ENCODE results near the gene PEMT.

The PEMT gene

GRCh38 chr17:17605083-17605728, 13.7 kb upstream of the PEMT start:
- no peak for DNase-seq (ENCODE audit: low read depth)

DNA sequence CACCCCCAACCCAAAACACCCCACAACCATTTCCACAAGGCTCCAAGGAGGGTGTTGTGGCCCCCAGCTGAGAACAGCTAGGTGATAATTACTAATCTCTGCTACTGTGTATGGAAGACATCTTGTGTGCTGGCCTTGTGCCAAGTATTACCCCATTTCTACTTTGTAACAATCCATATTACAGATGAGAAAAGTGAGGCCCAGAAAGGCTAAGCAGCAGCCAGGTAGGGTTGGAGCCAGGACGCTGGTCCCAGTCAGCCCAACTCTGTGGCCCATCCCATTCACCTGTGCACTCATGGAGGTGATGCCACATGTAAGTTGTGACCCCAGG, 12.4 kb upstream of the PEMT start:
- DNase-seq (ENCODE audit: low read depth), result no peak

GRCh38 chr17:17603178-17603894, 11.8 kb upstream of the PEMT start:
- no peak for DNase-seq (ENCODE audit: low read depth)

- no peak for DNase-seq (ENCODE audit: low read depth)
These were observed 8.5 kb upstream of the PEMT start for GRCh38 chr17:17599965-17600364.

DNA sequence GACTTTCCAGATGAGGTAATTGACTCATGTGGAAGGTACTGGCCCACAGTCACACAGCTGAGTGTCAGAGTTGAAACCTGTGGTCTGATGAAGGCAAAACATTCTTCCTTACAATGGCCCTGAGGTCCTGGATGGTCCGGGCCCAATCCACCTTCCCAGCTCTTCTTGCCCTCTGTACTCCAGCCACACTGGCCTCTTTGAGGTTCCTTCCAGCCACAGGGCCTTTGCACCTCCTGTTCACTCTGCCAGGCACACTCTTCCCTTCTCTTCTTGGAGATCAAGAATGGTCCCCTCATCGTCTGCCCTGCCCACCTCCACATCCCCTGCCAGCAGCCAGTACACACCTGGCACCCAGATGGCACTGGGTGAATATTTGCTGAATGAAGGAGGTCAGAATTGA, 6.5 kb upstream of the PEMT start:
- no peak for DNase-seq (ENCODE audit: low read depth)

DNA sequence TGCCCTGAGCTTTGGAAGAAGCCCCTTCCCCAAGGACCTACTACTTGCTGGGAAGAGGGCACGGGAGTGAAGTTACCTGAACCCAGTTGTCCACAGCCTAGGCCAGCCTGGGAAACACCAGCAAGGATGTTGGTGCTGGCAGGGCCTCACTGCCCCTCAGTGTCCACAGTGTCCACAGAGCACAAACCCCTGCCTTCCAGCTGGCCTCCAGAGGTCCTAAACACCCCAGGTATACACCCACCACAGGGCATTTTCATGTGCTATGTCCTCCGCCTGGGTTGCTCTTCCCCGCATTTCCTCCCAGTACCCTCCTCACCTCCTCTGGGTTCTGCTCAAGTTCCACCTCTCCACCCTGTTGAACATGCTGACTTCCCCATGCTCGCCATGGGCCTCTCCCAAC, 4.2 kb upstream of the PEMT start:
- DNase-seq (ENCODE audit: low read depth), result no peak

GRCh38 chr17:17593222-17593620, 1.7 kb upstream of the PEMT start:
- DNase-seq (ENCODE audit: low read depth), result no peak

DNA sequence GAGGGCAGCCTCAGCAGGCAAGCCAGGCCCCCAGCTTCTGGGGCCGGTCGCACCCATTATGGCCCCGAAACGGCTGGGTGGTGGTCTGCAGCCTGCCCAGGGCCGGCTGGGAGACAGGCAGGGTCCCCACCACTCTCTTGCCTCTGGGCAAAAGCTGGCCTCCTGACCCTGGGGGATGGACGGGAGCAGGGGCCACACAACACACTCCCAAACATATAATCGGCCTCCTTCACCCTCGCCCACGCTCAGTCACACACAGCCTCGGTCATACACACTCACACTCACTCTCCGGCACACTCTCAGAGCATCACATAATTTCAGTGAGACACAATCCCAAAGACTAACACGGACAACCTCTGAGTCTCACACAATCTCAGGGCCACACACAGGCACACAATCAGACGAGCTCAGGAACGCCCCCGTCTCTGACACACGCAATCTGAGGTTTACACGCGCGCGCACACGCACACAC, 589 bp downstream of the PEMT start:
- no peak for DNase-seq (ENCODE audit: low read depth)

DNA sequence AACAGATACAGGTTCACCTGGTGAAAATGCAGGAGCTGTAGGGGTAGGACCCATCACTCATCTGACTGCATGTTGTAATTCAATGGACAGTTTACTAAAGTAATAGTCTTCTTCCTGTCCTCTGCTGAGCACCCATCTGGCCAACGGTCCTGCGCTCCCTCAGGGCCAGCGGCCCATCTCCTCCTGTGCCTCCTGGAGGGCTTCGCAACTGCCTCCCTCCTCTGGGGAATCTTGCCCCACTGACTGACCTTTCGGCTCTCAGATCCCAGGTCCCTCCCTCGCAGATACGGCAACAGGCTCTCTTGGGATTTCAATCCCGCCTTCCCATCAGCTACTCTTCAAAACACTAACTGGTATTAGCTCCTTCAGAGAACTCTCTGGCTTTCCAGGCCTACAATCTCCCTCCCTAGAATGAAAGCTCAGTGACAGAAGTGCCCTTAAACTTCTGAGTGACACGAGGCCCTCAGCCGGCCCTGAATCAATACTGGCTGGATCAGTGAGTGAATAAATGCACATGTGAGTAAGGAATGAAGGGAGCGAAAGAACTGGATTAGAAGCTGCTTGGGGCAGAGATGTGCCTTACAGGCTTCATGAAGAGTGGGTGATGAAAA, 1.3 kb downstream of the PEMT start:
- no peak for DNase-seq (ENCODE audit: low read depth)

- no peak for DNase-seq (ENCODE audit: low read depth)
These were observed 3.7 kb downstream of the PEMT start for GRCh38 chr17:17587614-17588337.

DNA sequence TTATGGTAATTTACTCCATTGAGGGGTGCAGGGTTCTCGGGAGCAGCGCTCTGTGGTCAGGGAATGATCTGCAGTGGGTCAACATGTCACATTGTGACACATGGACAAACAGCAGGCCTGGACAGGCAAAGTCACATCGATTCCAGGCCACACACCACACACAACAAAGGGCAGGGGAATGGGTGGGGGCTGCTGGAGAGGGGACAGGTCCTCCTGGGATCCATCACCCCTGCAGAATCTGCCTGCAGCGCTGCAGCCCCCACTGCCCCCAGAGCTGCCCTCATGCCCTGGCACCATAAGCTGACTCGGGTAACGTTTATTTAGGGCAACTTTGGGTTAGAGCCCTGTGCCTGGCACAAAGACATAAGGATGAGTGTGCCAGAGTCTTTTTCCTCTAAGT, 9.1 kb downstream of the PEMT start:
- no peak for DNase-seq (ENCODE audit: low read depth)

- no peak for DNase-seq (ENCODE audit: low read depth)
These were observed 10.0 kb downstream of the PEMT start for GRCh38 chr17:17581509-17581908.

DNA sequence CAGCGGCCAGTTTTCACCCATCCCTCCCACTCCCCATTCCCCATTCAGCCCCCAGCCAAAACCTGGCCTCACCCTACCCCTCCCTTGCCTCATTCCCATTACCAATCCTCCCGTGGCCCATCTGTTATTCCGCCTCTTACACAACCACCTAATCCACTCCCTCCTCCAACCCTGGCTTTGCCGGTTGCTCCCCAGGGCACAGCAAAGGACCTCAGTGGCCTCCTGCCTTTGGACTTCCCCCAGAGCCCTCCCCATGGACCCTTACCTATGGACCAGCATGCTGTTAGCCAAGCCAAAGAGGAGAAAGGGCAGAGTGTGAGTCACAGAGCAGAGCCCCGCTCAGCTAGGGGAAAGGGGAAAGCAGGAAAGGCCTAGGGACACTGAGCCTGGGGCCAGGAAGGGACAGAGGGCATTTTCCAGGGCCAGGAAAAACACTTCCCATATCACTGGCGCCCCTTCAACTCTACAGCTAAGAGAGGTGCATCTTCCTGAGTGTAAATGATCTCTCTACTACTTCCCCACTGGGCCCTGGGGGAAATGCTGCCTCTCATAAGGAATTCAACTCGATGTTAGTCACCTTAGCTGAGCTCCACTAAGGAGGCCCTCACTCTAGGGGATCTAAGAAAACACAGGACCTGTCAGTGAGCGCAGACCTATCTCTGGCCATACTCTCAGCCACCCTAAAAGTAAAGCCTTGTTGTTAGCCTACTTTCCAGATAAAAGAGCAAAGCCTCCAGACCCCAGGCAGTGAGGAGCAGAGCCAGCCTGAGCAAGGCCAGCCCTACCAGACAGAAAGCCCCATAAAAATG, 10.6 kb downstream of the PEMT start:
- DNase-seq (ENCODE audit: low read depth), result no peak

DNA sequence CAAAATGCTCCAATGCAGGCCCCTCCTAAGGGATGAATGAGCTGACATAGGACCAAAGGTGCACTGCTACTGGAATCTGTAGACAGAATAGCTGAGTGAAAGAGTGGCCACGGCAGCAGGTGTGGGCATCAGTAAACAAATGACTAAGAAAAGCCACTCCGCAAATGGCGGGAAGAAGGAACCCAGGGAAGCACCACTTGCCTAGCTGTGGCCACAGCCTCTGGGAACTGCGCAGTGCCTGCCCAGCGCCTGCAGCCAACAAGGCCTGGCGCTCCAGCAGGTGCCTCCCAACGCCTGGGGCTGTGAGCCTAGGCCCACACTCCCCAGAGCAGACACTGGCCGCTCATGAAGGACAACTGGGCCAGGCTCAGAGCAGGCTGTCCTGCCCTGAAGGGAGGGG, 11.8 kb downstream of the PEMT start:
- no peak for DNase-seq (ENCODE audit: low read depth)

DNA sequence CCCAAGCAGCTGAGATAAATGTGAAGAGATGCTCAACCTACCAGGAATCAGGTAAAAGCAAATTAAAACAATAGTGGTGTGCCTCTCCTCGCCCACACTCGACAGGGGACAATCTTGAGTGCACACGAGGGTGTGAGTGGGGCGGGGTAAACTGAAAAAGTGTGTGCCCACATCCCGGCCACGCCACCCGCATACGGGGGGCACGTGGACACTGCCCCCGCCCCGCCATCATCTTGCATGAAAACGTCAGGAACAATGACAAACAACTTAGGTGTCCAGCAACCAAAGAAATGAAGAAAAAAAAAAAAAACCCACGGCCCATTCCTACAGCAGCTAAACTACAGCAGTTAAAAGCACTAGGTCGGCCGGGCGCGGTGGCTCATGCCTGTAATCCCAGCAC, 14.1 kb downstream of the PEMT start:
- no peak for DNase-seq (ENCODE audit: low read depth)

- DNase-seq (ENCODE audit: low read depth), result no peak
These were observed 14.7 kb downstream of the PEMT start for GRCh38 chr17:17576772-17577234.

- DNase-seq (ENCODE audit: low read depth), result no peak
These were observed 15.9 kb downstream of the PEMT start for GRCh38 chr17:17575360-17576251.

GRCh38 chr17:17573912-17574311, 17.6 kb downstream of the PEMT start:
- no peak for DNase-seq (ENCODE audit: low read depth)

DNA sequence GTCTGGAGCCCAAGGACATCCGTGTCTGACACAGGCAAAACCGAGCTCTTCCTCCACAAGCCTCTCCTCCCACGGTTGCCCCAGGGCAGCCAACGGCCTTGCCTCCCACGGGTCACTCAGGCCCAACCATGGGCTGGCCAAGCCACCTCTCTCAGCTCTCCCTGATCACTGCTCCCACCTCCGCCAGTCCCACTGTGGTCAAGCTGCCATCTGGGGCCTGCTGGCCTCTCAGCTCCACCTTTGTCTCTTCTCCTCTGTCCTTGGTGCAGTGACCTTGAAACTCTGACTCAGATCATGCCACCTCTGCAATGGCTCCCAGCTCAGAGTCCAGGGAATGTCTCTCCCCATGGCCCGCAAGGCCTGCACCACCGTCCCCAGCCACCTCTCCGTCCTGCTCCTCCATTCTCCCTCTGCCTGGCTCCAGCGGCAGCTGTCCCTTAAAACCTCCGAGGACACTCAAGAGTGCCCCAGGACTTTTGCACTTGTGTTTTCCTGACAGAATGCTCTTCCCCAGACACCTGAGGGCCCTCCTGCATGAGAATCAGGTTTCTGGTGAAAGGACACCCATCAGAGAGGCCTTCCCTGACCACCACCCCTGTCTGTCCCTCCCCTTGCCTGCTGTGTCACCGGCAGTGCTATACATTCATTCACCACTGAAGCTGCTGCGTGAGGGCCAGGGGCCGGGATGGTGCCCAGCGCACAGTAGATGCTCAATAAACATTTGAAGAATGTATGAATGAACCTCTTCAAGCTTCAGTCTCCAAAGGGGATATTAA, 19.3 kb downstream of the PEMT start:
- DNase-seq (ENCODE audit: low read depth), result no peak
